Breast epithelium (tissue), 4 donors: ENCODE data around the gene FAM200C. TPM values are rescaled to one million over a fixed set of nuclear protein-coding genes. Genes with fewer than 3 reads are reported as not detected.

Experiments
- DNase-seq, 2 donors: peaks; one replicate each; pipeline ENCODE4 v3.0.0-alpha.2; 2019; ENCODE audit warnings: low spot score in 2 of 2
- H3K27ac ChIP-seq, 2 donors: fragments of 200-600 bp; sonication (generic) in 1 of 2; one replicate each; pipeline ENCODE4 v1.5.1; 2016 to 2019; ENCODE audit warnings: mild to moderate bottlenecking in 1 of 2
- H3K27me3 ChIP-seq, 2 donors: fragments of 200-600 bp; sonication (generic) in 1 of 2; one replicate each; pipeline versions ENCODE4 v1.5.1 to v1.6.0; 2017 to 2019; ENCODE audit warnings: control low read depth in 1 of 2, mild to moderate bottlenecking in 1 of 2
- H3K36me3 ChIP-seq: fragments of 200-600 bp; one replicate; pipeline ENCODE4 v1.5.1; 2019
- H3K4me1 ChIP-seq, 2 donors: fragments of 200-600 bp; sonication (generic); one replicate each; pipeline ENCODE4 v1.5.1; 2016 to 2019; ENCODE audit warnings: control low read depth in 1 of 2
- H3K4me3 ChIP-seq, 3 donors: fragments of 200-600 bp; sonication (generic); 1 replicate in 2 of 3; 2 replicates in 1 of 3; pipeline ENCODE4 v1.5.1; 2016 to 2019; ENCODE audit warnings: mild to moderate bottlenecking in 3 of 3, moderate library complexity in 2 of 3
- H3K9me3 ChIP-seq, 2 donors: fragments of 200-600 bp; sonication (generic) in 1 of 2; one replicate each; pipeline ENCODE4 v1.5.1; 2016 to 2019; ENCODE audit warnings: control low read depth in 1 of 2
- POLR2A ChIP-seq: fragments of 450-650 bp; IDR thresholded peaks from one replicate; pipeline ENCODE4 v1.6.1; 2016; ENCODE audit warnings: antibody characterized with exemption, mild to moderate bottlenecking, moderate library complexity
- POLR2AphosphoS5 ChIP-seq, 3 donors: sonication (generic); formaldehyde crosslinking; IDR thresholded peaks; one replicate each; pipeline ENCODE4 v1.6.1; 2017; ENCODE audit warnings: antibody characterized with exemption in 3 of 3
- intact Hi-C: fragments of 100-400 bp; cut with DNase I; formaldehyde crosslinking; loops from one replicate; pipeline ENCODE4 v1.15.1; 2023; ENCODE audit warnings: low total_unique reads
- total RNA-seq, 3 donors: library from RNA; depleted of rRNA; stranded (reverse); fragments of >200 nt; gene quantifications; one replicate each; pipeline ENCODE4 v1.1.0, GENCODE V29; 2016
- TF ChIP-seq, protein P1 (sequence below), 3 donors: fragments of 450-650 bp; IDR thresholded peaks; one replicate each; pipeline ENCODE4 v1.5.1; 2016 to 2017; ENCODE audit warnings: antibody characterized with exemption in 3 of 3, mild to moderate bottlenecking in 3 of 3, moderate library complexity in 3 of 3

Gene FAM200C
- total RNA-seq, 3 donors from 2014 or later = 2.7 to 5.6 (median 5.6) TPM

GRCh38 chr5:160395111-160395510, 4.7 kb downstream of the FAM200C start:
- intact Hi-C loops = no loop called here

DNA sequence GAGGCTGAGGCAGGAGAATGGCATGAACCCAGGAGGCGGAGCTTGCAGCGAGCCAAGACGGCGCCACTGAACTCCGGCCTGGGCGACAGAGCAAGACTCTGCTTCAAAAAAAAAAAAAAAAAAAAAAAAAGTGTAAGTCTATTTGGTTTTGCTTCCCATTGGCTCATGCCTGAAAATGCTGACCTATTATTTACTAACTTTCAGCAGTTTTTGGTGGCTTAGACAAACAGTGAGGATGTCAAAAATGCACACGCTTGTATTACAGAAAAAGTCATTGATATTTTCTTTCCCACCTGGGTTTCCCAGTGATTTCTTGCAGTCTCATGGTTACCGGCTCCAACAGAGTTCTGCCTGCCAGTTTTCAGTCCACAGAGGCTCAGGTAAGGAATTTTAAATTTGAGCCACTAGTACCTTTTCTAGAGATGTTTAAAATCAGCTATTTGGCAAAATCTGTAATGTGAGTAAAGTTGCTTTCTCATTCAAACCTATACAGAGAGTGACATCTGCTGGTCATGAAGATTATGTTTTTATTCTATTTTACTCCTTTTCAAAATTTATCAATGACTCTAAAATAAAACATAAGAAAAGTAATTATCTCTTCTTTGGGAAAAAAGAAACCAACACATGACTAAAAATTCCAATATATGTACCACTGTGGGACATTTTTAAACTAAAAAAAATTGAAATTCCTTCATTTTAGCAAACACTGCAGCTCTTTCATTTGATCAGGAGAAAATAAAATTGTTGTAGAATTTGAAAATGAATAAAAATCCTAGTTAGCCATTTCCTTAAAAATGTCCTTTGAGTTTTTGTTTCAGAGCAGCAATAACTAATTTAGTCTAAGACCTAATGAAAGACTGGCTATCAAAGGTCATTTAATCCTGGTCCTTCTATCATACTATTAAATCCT, 8.8 kb downstream of the FAM200C start:
- no peak for DNase-seq
- H3K27ac ChIP-seq = no peak overlapping the region
- no peak overlapping the region for H3K4me3 ChIP-seq
- H3K36me3 ChIP-seq = no peaks in the 10 kb centered on the region
- intact Hi-C loops = no loop called here
- H3K9me3 ChIP-seq = peaks cover 0 to 12% of the 10 kb centered on the region in 2 donors
- no peaks in the 10 kb centered on the region for H3K4me1 ChIP-seq
- H3K27me3 ChIP-seq = no peaks in the 10 kb centered on the region
- TF ChIP-seq, protein P1, sequence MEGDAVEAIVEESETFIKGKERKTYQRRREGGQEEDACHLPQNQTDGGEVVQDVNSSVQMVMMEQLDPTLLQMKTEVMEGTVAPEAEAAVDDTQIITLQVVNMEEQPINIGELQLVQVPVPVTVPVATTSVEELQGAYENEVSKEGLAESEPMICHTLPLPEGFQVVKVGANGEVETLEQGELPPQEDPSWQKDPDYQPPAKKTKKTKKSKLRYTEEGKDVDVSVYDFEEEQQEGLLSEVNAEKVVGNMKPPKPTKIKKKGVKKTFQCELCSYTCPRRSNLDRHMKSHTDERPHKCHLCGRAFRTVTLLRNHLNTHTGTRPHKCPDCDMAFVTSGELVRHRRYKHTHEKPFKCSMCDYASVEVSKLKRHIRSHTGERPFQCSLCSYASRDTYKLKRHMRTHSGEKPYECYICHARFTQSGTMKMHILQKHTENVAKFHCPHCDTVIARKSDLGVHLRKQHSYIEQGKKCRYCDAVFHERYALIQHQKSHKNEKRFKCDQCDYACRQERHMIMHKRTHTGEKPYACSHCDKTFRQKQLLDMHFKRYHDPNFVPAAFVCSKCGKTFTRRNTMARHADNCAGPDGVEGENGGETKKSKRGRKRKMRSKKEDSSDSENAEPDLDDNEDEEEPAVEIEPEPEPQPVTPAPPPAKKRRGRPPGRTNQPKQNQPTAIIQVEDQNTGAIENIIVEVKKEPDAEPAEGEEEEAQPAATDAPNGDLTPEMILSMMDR (IDR thresholded peaks at IDR 0.05) = peak in 2 of 3 donors; percentile 28 to 45
- TF ChIP-seq POLR2AphosphoS5 (IDR thresholded peaks at IDR 0.05) = no peak

More at GRCh38 chr5:160395111-160395510, 4.7 kb downstream of the FAM200C start:
- H3K36me3 ChIP-seq = no peaks in the 10 kb centered on the region
- H3K9me3 ChIP-seq = no peaks in the 10 kb centered on the region
- DNase-seq = no peak
- no peak overlapping the region for H3K27ac ChIP-seq
- H3K27me3 ChIP-seq = no peaks in the 10 kb centered on the region
- no peaks in the 10 kb centered on the region for H3K4me1 ChIP-seq
- TF ChIP-seq POLR2AphosphoS5 (IDR thresholded peaks at IDR 0.05) (no peak), POLR2A (no peak)
- TF ChIP-seq, protein P1 (IDR thresholded peaks at IDR 0.05) = no peak
- no peak overlapping the region for H3K4me3 ChIP-seq

- DNase-seq = no peak
- intact Hi-C loops = no loop called here
- H3K9me3 ChIP-seq = peaks cover 0 to 12% of the 10 kb centered on the region in 2 donors
- H3K36me3 ChIP-seq = no peaks in the 10 kb centered on the region
- no peak overlapping the region for H3K27ac ChIP-seq
- no peaks in the 10 kb centered on the region for H3K27me3 ChIP-seq
- TF ChIP-seq, protein P1 (IDR thresholded peaks at IDR 0.05) = no peak
- TF ChIP-seq POLR2A (no peak), POLR2AphosphoS5 (IDR thresholded peaks at IDR 0.05) (no peak)
- H3K4me3 ChIP-seq = no peak overlapping the region
- H3K4me1 ChIP-seq = no peaks in the 10 kb centered on the region
These were observed 12.4 kb downstream of the FAM200C start for GRCh38 chr5:160387445-160387844.

- DNase-seq = no peak
- no peak for TF ChIP-seq POLR2A
- TF ChIP-seq, protein P1 (IDR thresholded peaks at IDR 0.05) = no peak
- no peak for TF ChIP-seq POLR2AphosphoS5 (IDR thresholded peaks at IDR 0.05)
- H3K4me1 ChIP-seq = no peaks in the 10 kb centered on the region
- peaks cover 0 to 12% of the 10 kb centered on the region in 2 donors for H3K9me3 ChIP-seq
- H3K27ac ChIP-seq = no peak overlapping the region
- no peaks in the 10 kb centered on the region for H3K27me3 ChIP-seq
- intact Hi-C loops = no loop called here
- no peak overlapping the region for H3K4me3 ChIP-seq
- no peaks in the 10 kb centered on the region for H3K36me3 ChIP-seq
These were observed 14.4 kb downstream of the FAM200C start for GRCh38 chr5:160385496-160385895.

DNA sequence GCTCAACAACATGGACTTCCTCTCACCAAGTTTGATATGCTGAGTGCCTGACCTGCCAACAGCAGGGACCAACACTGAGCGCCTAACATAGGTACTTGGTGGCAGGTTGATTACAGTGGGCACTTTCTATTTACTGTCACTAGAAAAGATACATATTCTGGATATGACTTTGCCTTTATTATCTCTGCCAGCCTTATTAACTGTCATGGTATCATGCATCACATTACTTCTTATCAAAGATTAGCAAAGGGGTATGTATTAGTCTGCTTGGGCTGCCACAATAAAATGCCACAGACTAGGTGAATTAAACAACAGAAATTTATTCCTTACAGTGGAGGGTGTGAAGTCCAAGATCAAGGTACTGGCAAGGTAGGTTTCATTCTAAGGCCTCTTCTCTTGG, 15.2 kb downstream of the FAM200C start:
- H3K36me3 ChIP-seq = no peaks in the 10 kb centered on the region
- no peaks in the 10 kb centered on the region for H3K4me1 ChIP-seq
- TF ChIP-seq POLR2A (no peak), POLR2AphosphoS5 (IDR thresholded peaks at IDR 0.05) (no peak)
- TF ChIP-seq, protein P1 (IDR thresholded peaks at IDR 0.05) = no peak
- no peaks in the 10 kb centered on the region for H3K27me3 ChIP-seq
- H3K27ac ChIP-seq = no peak overlapping the region
- intact Hi-C loops = no loop called here
- H3K4me3 ChIP-seq = no peak overlapping the region
- no peak for DNase-seq
- H3K9me3 ChIP-seq = peaks cover 0 to 12% of the 10 kb centered on the region in 2 donors
